ENCODE results near the gene EPHB1. TPM values are rescaled to one million over a fixed set of nuclear protein-coding genes. Genes with fewer than 3 reads are reported as not detected.
"Not testable (repeated sequence)": the region's sequence is repeated elsewhere in the genome, so short reads cannot be mapped to it uniquely, and the experiment has no call there.

Gene EPHB1
- total RNA-seq, 4 donors from 2014 or later, result 2.6 to 5.3 (median 3.1) TPM; not detected in 1

GRCh38 chr3:135226057-135226456 lies 431.0 kb downstream of the EPHB1 start:
- H3K36me3 ChIP-seq, result no peaks in the 10 kb centered on the region
- no peaks in the 10 kb centered on the region for H3K9me3 ChIP-seq
- TF ChIP-seq POLR2A (IDR thresholded peaks at IDR 0.05), result no peak
- TF ChIP-seq CTCF (IDR thresholded peaks at IDR 0.05), result no peak
- intact Hi-C loops (cut with DNase I; ENCODE audit: low total_unique reads), result no loop called here
- H3K27ac ChIP-seq, result no peak overlapping the region
- H3K4me3 ChIP-seq, result no peak overlapping the region
- H3K4me1 ChIP-seq, result no peaks in the 10 kb centered on the region
- DNase-seq, result no peak
- H3K27me3 ChIP-seq, result no peaks in the 10 kb centered on the region

- intact Hi-C loops (cut with DNase I; ENCODE audit: low total_unique reads), result no loop called here
- H3K4me1 ChIP-seq, result no peaks in the 10 kb centered on the region
- no peak overlapping the region for H3K27ac ChIP-seq
- no peak for TF ChIP-seq POLR2A (IDR thresholded peaks at IDR 0.05)
- TF ChIP-seq CTCF (IDR thresholded peaks at IDR 0.05), result no peak
- no peaks in the 10 kb centered on the region for H3K9me3 ChIP-seq
- H3K4me3 ChIP-seq, result no peak overlapping the region
- DNase-seq, result no peak
- H3K27me3 ChIP-seq, result no peaks in the 10 kb centered on the region
- H3K36me3 ChIP-seq, result no peaks in the 10 kb centered on the region
Observed at GRCh38 chr3:135228201-135228600, 433.1 kb downstream of the EPHB1 start.

- TF ChIP-seq POLR2A (IDR thresholded peaks at IDR 0.05) (no peak), CTCF (IDR thresholded peaks at IDR 0.05) (no peak)
- no peaks in the 10 kb centered on the region for H3K4me1 ChIP-seq
- intact Hi-C loops (cut with DNase I; ENCODE audit: low total_unique reads), result no loop called here
- H3K27me3 ChIP-seq, result no peaks in the 10 kb centered on the region
- DNase-seq, result no peak
- H3K36me3 ChIP-seq, result no peaks in the 10 kb centered on the region
- H3K9me3 ChIP-seq, result no peaks in the 10 kb centered on the region
- H3K27ac ChIP-seq, result no peak overlapping the region
- H3K4me3 ChIP-seq, result no peak overlapping the region
Observed at GRCh38 chr3:135229018-135229495, 434.0 kb downstream of the EPHB1 start.

GRCh38 chr3:135231737-135232136 lies 436.7 kb downstream of the EPHB1 start:
- H3K9me3 ChIP-seq, result no peaks in the 10 kb centered on the region
- no peak for DNase-seq
- H3K36me3 ChIP-seq, result no peaks in the 10 kb centered on the region
- H3K4me3 ChIP-seq, result no peak overlapping the region
- no peak overlapping the region for H3K27ac ChIP-seq
- TF ChIP-seq POLR2A (IDR thresholded peaks at IDR 0.05) (no peak), CTCF (IDR thresholded peaks at IDR 0.05) (no peak)
- intact Hi-C loops (cut with DNase I; ENCODE audit: low total_unique reads), result no loop called here
- H3K4me1 ChIP-seq, result no peaks in the 10 kb centered on the region
- H3K27me3 ChIP-seq, result no peaks in the 10 kb centered on the region

- intact Hi-C loops (cut with DNase I; ENCODE audit: low total_unique reads), result no loop called here
- Histone ChIP-seq H3K9me3 (no peaks in the 10 kb centered on the region), H3K27ac (no peak overlapping the region), H3K36me3 (no peaks in the 10 kb centered on the region), H3K4me1 (no peaks in the 10 kb centered on the region), H3K4me3 (no peak overlapping the region), H3K27me3 (no peaks in the 10 kb centered on the region)
- no peak for TF ChIP-seq POLR2A (IDR thresholded peaks at IDR 0.05)
- no peak for TF ChIP-seq CTCF (IDR thresholded peaks at IDR 0.05)
- no peak for DNase-seq
Observed at GRCh38 chr3:135232226-135232625, 437.2 kb downstream of the EPHB1 start.

GRCh38 chr3:135233476-135233875 lies 438.4 kb downstream of the EPHB1 start:
- H3K36me3 ChIP-seq; H3K9me3 ChIP-seq; DNase-seq; intact Hi-C loops (cut with DNase I; ENCODE audit: low total_unique reads); H3K4me1 ChIP-seq; H3K4me3 ChIP-seq; H3K27ac ChIP-seq; H3K27me3 ChIP-seq: not testable (repeated sequence)

Measured in uterus (tissue), 4 donors.